MCF 10A (cell line): ENCODE measurements around the gene PPP2R2B. TPM values are rescaled to one million over a fixed set of nuclear protein-coding genes. Genes with fewer than 3 reads are reported as not detected.

Experiments used
- BruUV-seq: library from RNA; stranded (reverse); fragments of 400-500 nt; replicated peaks from 2 replicates; lab custom pipeline; 2021; lab: Mats Ljungman, UMichigan
- CTCF ChIA-PET: fragments of 300-600 bp; sonication (Branson Sonifier 250); formaldehyde crosslinking; extraction: SDS; loops from one replicate; lab custom pipeline; 2021; ENCODE audit warnings: antibody characterized with exemption, inconsistent platforms; lab: Yijun Ruan, JAX
- POLR2A ChIA-PET: fragments of 300-600, 350-650 bp; sonication (Branson Sonifier 250); formaldehyde crosslinking; extraction: SDS; loops from one replicate; lab custom pipeline; 2020; ENCODE audit warnings: antibody characterized with exemption, inconsistent platforms; lab: Yijun Ruan, JAX
- DNase-seq: peaks from one replicate; pipeline ENCODE4 v3.0.0-alpha.2; 2018; ENCODE audit not compliant: unreplicated experiment
- H3K27ac Mint-ChIP-seq: one replicate; pipeline ENCODE4 v1.8.0; 2022; ENCODE audit warnings: mild to moderate bottlenecking, low read depth, mixed read lengths; ENCODE audit not compliant: unreplicated experiment
- H3K27me3 Mint-ChIP-seq: one replicate; pipeline ENCODE4 v1.8.0; 2022; ENCODE audit warnings: mixed read lengths; ENCODE audit not compliant: insufficient read depth, unreplicated experiment
- H3K36me3 Mint-ChIP-seq: one replicate; pipeline ENCODE4 v1.8.0; 2022; ENCODE audit warnings: mild to moderate bottlenecking, moderate library complexity, mixed read lengths; ENCODE audit not compliant: insufficient read depth, unreplicated experiment
- H3K4me1 Mint-ChIP-seq: one replicate; pipeline ENCODE4 v1.8.0; 2022; ENCODE audit warnings: mixed read lengths; ENCODE audit not compliant: insufficient read depth, unreplicated experiment
- H3K4me3 Mint-ChIP-seq: one replicate; pipeline ENCODE4 v1.8.0; 2022; ENCODE audit warnings: mild to moderate bottlenecking, moderate library complexity, mixed read lengths; ENCODE audit not compliant: unreplicated experiment
- H3K9me3 Mint-ChIP-seq: one replicate; pipeline ENCODE4 v1.8.0; 2022; ENCODE audit warnings: mixed read lengths; ENCODE audit not compliant: unreplicated experiment
- intact Hi-C: fragments of 100-400 bp; cut with micrococcal nuclease; formaldehyde crosslinking; loops from 2 replicates; pipeline ENCODE4 v1.14.1; 2022
- total RNA-seq: library from RNA; stranded (reverse); gene quantifications from 2 replicates; pipeline ENCODE4 v1.2.3, GENCODE V29; 2022
- TF ChIP-seq, protein P1 (sequence below): fragments of 200-600 bp; IDR thresholded peaks from one replicate; pipeline ENCODE4 v1.8.0; 2022; ENCODE audit warnings: antibody characterized with exemption, mild to moderate bottlenecking; ENCODE audit not compliant: unreplicated experiment

PPP2R2B gene
- total RNA-seq, 1 experiment from 2014 or later = 0.54 TPM

DNA sequence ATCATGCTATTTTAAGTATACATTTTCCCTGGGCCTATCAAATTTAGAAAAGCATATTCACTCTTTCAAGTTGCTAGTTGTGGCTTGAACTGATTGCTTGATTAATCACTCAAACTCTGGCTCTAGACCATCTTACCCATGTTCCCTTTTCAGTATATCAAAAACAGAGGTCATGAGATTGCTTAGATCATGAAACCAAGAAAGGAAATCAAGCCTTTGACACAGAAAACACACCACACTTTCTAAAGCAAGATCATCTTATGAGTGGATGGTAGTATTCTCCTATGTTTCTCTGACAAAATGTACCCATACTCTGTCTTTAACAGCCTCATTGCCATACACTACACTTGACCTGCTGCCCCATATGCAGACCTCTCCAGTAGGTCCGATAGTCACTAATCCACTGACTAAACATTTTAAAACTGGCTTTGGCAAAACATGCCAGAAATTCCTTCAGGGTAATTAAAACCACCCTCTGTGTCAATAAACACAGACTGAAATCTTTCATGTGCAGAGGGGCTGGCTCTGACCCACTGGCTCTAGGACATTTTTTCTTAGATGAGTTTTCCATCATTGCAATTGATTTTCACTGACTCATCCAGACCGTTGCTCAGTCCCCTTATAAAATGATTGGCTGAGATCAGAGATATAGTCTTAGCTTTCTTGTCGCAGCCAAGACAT is 18.2 kb downstream of the PPP2R2B start:
- no peaks in the 10 kb centered on the region for H3K27me3 Mint-ChIP-seq
- H3K27ac Mint-ChIP-seq = no peak overlapping the region
- ChIA-PET POLR2A (no interaction called here), CTCF (interaction anchor here (0.6 kb wide), 1 partner anchor 19 kb away, joined by 4 read pairs; no protein-coding TSS in a partner anchor)
- H3K4me3 Mint-ChIP-seq = no peak overlapping the region
- intact Hi-C loops = no loop called here
- H3K4me1 Mint-ChIP-seq = no peaks in the 10 kb centered on the region
- DNase-seq = no peak
- BruUV-seq = no TSS peak
- no peaks in the 10 kb centered on the region for H3K9me3 Mint-ChIP-seq
- TF ChIP-seq, protein P1, sequence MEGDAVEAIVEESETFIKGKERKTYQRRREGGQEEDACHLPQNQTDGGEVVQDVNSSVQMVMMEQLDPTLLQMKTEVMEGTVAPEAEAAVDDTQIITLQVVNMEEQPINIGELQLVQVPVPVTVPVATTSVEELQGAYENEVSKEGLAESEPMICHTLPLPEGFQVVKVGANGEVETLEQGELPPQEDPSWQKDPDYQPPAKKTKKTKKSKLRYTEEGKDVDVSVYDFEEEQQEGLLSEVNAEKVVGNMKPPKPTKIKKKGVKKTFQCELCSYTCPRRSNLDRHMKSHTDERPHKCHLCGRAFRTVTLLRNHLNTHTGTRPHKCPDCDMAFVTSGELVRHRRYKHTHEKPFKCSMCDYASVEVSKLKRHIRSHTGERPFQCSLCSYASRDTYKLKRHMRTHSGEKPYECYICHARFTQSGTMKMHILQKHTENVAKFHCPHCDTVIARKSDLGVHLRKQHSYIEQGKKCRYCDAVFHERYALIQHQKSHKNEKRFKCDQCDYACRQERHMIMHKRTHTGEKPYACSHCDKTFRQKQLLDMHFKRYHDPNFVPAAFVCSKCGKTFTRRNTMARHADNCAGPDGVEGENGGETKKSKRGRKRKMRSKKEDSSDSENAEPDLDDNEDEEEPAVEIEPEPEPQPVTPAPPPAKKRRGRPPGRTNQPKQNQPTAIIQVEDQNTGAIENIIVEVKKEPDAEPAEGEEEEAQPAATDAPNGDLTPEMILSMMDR = no peak
- no peaks in the 10 kb centered on the region for H3K36me3 Mint-ChIP-seq

DNA sequence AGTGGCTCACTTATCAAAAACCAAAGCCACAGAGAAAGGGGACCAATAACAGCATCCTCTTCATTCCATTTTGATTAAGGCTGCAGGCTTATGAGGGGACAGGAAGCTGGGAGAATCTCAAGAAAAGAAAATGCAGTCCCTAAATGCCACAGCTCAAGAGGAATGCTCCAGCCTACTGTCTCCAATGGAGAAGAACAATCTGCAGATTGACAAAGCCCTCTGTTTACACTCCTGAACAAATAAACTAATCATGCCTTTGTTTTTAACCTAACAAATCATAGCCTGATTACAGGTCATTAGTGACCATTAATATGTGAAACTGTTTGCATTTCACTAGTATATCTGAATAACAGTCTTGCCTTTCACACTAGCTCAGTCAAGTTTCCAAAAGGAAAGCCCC is 26.5 kb downstream of the PPP2R2B start:
- Mint-ChIP-seq H3K4me1 (no peaks in the 10 kb centered on the region), H3K27ac (no peak overlapping the region), H3K9me3 (no peaks in the 10 kb centered on the region), H3K4me3 (no peak overlapping the region), H3K27me3 (peaks cover 24% of the 10 kb centered on the region), H3K36me3 (no peaks in the 10 kb centered on the region)
- POLR2A ChIA-PET = no interaction called here
- intact Hi-C loops = no loop called here
- TF ChIP-seq, protein P1 = no peak
- no peak for DNase-seq
- CTCF ChIA-PET = interaction anchor here (0.6 kb wide), 3 partner anchors 20 to 372 kb away, joined by 3 to 5 read pairs (median 3); no protein-coding TSS in a partner anchor
- BruUV-seq = no TSS peak

DNA sequence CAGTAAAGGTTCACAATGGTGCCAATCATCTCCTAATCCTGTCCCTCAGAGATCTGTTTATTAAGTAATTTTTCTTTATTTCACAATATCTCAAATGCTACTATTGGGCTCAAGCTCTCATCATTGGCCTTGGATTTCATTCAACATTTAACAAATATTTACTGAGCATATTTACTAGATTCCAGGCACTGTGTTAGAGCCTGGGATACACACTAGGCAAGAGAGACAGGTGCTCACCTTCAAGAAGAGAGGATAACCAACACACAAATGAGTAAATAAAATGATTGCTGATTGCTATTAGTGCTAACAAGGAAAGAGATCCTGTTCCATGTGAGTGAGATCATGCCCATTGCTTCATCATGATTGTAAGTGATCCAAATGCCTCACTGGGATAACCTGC is 27.4 kb downstream of the PPP2R2B start:
- no peaks in the 10 kb centered on the region for H3K36me3 Mint-ChIP-seq

DNA sequence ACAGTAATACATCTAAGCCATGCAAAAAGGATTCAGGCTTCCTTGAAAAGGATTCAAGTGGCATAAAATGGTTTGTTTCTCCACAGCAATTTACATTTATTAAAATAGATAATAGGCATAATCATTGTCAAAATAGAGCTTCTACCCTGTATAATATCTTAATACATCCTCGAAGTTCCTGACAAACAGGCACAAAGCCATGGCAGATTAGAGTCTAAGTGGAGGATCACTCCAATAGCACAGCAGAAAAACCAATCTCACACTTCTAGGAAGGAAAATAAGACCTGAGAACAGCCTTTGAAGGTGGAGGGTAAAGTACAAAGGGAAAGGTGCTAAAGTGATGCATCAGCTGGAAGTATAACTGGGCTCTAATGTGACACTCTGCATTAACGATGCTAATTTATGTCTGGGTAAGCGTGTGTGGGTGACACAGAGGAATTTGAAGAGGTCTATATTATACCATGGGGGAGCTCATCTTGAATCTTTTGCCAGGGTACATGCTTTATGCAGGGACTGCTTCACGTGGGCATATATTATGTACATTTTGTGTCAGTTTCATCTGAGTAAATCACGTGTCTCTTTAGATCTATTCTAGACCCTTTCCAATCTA is 28.8 kb downstream of the PPP2R2B start:
- ChIA-PET CTCF (interaction anchor here (0.6 kb wide), 1 partner anchor 349 kb away, joined by 4 read pairs; no protein-coding TSS in a partner anchor), POLR2A (interaction anchor here (0.7 kb wide), 1 partner anchor 203 kb away, joined by 3 read pairs; no protein-coding TSS in a partner anchor)
- Mint-ChIP-seq H3K4me3 (no peak overlapping the region), H3K36me3 (no peaks in the 10 kb centered on the region), H3K4me1 (no peaks in the 10 kb centered on the region), H3K27ac (no peak overlapping the region), H3K9me3 (no peaks in the 10 kb centered on the region), H3K27me3 (peaks cover 24% of the 10 kb centered on the region)
- BruUV-seq = no TSS peak
- intact Hi-C loops = no loop called here
- no peak for DNase-seq
- TF ChIP-seq, protein P1 = no peak

More for the DNA sequence above, 27.4 kb downstream of the PPP2R2B start:
- no peak for DNase-seq
- no peaks in the 10 kb centered on the region for H3K9me3 Mint-ChIP-seq
- no TSS peak for BruUV-seq
- ChIA-PET POLR2A (no interaction called here), CTCF (no interaction called here)
- intact Hi-C loops = no loop called here
- TF ChIP-seq, protein P1 = no peak
- no peak overlapping the region for H3K27ac Mint-ChIP-seq
- H3K27me3 Mint-ChIP-seq = peaks cover 24% of the 10 kb centered on the region
- H3K4me1 Mint-ChIP-seq = no peaks in the 10 kb centered on the region
- no peak overlapping the region for H3K4me3 Mint-ChIP-seq
